HCT116 (cell line): ENCODE measurements around the gene RETREG1.

Source experiments
- ATF3 ChIP-seq: IDR thresholded peaks from 2 replicates; pipeline ENCODE4 v1.6.1; 2012
- EZH2phosphoT487 ChIP-seq: fragments of 200-600 bp; IDR thresholded peaks from 2 replicates; pipeline ENCODE4 v1.6.1; 2018; ENCODE audit warnings: antibody characterized with exemption, borderline replicate concordance

GRCh38 chr5:16619136-16619535 is 2.3 kb upstream of the RETREG1 start:
- TF ChIP-seq ATF3: no peak
- no peak for TF ChIP-seq EZH2phosphoT487
